KMS-11 (cell line): ENCODE data around the gene CSNK1G2.

Experiments used
- H2AFZ ChIP-seq: fragments of 200-600 bp; sonication (generic); 2 replicates; pipeline ENCODE4 v1.6.1; 2016; ENCODE audit warnings: antibody characterized with exemption, mixed run types, low read depth
- H3K27ac ChIP-seq: fragments of 200-600 bp; sonication (generic); 2 replicates; pipeline ENCODE4 v1.6.1; 2016; ENCODE audit warnings: mild to moderate bottlenecking, mixed run types
- H3K27me3 ChIP-seq: fragments of 200-600 bp; sonication (generic); 2 replicates; pipeline ENCODE4 v1.6.1; 2017; ENCODE audit warnings: mild to moderate bottlenecking, low read depth, mixed run types, moderate library complexity; ENCODE audit not compliant: insufficient read depth
- H3K36me3 ChIP-seq: fragments of 200-600 bp; sonication (generic); 2 replicates; pipeline ENCODE4 v1.6.1; 2017; ENCODE audit warnings: mild to moderate bottlenecking, mixed run types; ENCODE audit not compliant: insufficient read depth
- H3K4me1 ChIP-seq: fragments of 200-600 bp; sonication (generic); 2 replicates; pipeline ENCODE4 v1.6.1; 2016; ENCODE audit warnings: mild to moderate bottlenecking, low read depth, mixed run types; ENCODE audit not compliant: poor library complexity, severe bottlenecking
- H3K4me2 ChIP-seq: fragments of 200-600 bp; sonication (generic); 2 replicates; pipeline ENCODE4 v1.7.0; 2016; ENCODE audit warnings: mild to moderate bottlenecking, mixed run types
- H3K4me3 ChIP-seq: fragments of 200-600 bp; sonication (generic); IDR thresholded peaks from 2 replicates; pipeline ENCODE4 v1.6.1; 2017; ENCODE audit warnings: low read depth, low read length, mixed read lengths; ENCODE audit not compliant: insufficient read depth
- H3K79me2 ChIP-seq: fragments of 200-600 bp; sonication (generic); 2 replicates; pipeline ENCODE4 v1.6.1; 2016; ENCODE audit warnings: low read depth, mixed run types; ENCODE audit not compliant: insufficient read depth
- H3K9ac ChIP-seq: fragments of 200-600 bp; sonication (generic); 2 replicates; pipeline ENCODE4 v1.6.1; 2016; ENCODE audit warnings: mild to moderate bottlenecking, mixed run types
- H4K20me1 ChIP-seq: fragments of 200-600 bp; sonication (generic); 2 replicates; pipeline ENCODE4 v1.6.1; 2016; ENCODE audit warnings: mild to moderate bottlenecking, mixed run types; ENCODE audit not compliant: insufficient read depth
- TF ChIP-seq, protein P1 (sequence below): fragments of 200-600 bp; sonication (generic); conservative IDR thresholded peaks from 2 replicates; pipeline ENCODE4 v1.6.1; 2017; ENCODE audit warnings: low read depth, mild to moderate bottlenecking, antibody characterized with exemption, low read length, moderate library complexity, mixed read lengths

The CSNK1G2 gene

DNA sequence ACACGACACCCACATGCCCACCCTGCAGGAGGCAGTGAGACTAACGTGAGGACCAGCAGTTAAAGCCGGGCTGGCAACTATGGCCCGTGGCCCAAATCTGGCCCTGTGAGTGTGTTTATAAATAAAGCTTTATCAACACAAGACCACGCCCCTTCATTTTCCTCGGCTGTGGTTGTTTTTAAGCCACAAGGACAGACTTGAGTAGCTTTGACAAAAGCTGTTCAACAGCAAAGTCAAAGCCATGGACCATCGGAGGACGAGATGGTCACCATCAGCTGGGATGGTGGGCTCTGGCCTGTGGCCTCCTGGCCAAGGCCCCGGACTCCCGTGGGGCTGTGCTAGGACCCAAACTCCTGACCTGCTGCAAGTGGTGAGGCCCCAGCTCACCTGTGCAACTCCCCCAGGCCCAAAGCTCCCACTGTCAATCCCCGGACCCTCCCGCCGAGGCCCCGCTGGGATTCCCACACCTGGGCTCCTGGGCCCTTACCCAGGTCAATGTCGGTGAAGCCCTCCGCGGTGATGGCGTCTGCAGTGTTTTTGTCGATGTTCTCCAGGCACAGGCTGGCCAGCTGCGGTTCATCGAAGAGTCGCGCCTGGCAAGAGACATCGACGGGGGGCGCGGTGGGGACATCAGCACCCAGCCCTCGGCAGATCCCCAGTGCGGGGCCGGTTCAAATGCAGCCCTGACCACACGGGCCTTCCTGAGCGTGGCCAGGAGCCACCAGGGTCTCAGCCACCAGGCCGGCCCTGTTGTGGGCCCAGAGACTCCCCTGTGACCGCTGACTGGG is 49.5 kb downstream of the CSNK1G2 start:
- Histone ChIP-seq H3K36me3 (no peaks in the 10 kb centered on the region; the same call in 1 of the 2 replicates), H3K9ac (no peak overlapping the region), H3K4me1 (no peaks in the 10 kb centered on the region), H2AFZ (no peak overlapping the region), H3K4me3 (no peak overlapping the region), H3K27ac (no peak overlapping the region), H4K20me1 (no peaks in the 10 kb centered on the region), H3K27me3 (no peaks in the 10 kb centered on the region), H3K79me2 (no peaks in the 10 kb centered on the region), H3K4me2 (no peak overlapping the region)
- TF ChIP-seq, protein P1, sequence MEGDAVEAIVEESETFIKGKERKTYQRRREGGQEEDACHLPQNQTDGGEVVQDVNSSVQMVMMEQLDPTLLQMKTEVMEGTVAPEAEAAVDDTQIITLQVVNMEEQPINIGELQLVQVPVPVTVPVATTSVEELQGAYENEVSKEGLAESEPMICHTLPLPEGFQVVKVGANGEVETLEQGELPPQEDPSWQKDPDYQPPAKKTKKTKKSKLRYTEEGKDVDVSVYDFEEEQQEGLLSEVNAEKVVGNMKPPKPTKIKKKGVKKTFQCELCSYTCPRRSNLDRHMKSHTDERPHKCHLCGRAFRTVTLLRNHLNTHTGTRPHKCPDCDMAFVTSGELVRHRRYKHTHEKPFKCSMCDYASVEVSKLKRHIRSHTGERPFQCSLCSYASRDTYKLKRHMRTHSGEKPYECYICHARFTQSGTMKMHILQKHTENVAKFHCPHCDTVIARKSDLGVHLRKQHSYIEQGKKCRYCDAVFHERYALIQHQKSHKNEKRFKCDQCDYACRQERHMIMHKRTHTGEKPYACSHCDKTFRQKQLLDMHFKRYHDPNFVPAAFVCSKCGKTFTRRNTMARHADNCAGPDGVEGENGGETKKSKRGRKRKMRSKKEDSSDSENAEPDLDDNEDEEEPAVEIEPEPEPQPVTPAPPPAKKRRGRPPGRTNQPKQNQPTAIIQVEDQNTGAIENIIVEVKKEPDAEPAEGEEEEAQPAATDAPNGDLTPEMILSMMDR, result no peak

DNA sequence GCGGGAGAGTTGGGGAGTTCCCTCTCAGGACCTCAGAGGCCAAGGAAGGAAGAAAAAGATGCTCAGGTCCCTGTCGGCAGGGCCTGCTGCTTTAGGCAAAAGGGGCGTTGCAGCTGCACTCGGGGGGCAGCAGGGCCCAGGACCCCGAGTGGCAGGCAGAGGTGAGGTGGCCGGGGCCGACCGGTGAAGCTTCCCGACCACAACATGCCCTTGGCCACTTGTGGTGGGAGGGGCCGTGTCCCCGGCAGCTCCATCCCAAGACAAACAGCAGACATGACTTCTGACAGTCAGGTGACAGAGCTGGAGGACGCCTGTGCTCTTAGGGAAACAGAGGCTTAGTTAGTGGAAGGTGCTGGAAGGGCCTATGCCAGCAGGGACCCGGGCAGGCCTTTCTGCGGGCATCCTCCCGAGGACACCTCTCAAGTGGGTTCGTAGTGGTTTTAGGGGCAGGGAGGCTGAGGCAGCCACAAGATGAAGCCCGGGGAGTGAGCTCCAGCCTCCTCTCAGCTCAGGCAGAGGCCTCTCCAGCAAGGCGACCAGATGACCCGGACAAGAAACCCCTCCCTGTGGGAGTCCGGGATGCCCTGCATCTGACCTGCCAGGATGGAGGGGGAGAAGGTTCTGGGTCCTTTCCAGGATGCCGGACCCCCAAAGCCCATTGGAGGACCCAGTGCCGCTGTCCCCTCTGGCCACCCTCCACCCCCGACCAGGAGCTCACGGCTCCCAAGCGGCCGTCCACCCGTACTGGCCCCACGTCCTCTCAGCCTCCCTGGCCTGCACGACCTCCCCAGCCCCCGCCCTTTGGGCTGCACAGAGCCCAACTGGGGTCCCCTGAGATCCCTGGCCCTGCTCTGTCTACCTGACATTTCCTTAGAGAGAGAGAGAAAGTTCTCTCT is 50.3 kb downstream of the CSNK1G2 start:
- Histone ChIP-seq H3K4me2 (no peak overlapping the region), H2AFZ (no peak overlapping the region), H3K4me1 (no peaks in the 10 kb centered on the region), H3K27ac (no peak overlapping the region), H3K4me3 (no peak overlapping the region), H3K9ac (no peak overlapping the region), H3K36me3 (no peaks in the 10 kb centered on the region; the same call in 1 of the 2 replicates), H4K20me1 (no peaks in the 10 kb centered on the region), H3K27me3 (no peaks in the 10 kb centered on the region), H3K79me2 (no peaks in the 10 kb centered on the region)
- TF ChIP-seq, protein P1, result no peak

DNA sequence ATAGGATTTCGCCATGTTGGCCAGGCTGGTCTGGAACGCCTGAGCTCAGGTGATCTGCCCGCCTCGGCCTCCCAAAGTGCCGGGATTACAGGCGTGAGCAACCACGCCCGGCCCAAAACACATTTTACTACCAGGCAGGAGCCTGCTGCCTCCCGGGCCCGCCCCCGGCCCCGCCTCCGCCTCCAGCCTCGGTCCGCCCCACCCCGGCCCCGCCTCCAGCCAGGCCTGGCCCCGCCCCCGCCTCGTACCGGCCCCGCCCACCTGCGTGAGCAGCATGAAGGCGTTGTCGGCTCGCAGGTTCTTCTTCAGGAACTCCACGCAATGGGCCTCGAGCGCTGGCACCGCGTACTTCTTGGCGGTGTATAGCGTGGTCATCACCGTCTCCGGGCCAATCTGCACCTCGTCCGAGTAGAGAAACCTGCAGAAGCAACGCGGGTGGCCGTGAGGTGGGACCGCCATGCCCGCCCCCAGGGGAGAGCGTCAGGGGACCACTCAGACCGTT is 51.8 kb downstream of the CSNK1G2 start:
- Histone ChIP-seq H4K20me1 (no peaks in the 10 kb centered on the region), H3K27ac (no peak overlapping the region), H3K4me1 (no peaks in the 10 kb centered on the region), H3K9ac (no peak overlapping the region), H2AFZ (no peak overlapping the region), H3K4me2 (no peak overlapping the region), H3K36me3 (no peaks in the 10 kb centered on the region; the same call in 1 of the 2 replicates), H3K27me3 (no peaks in the 10 kb centered on the region), H3K4me3 (no peak overlapping the region), H3K79me2 (no peaks in the 10 kb centered on the region)
- TF ChIP-seq, protein P1, result no peak

DNA sequence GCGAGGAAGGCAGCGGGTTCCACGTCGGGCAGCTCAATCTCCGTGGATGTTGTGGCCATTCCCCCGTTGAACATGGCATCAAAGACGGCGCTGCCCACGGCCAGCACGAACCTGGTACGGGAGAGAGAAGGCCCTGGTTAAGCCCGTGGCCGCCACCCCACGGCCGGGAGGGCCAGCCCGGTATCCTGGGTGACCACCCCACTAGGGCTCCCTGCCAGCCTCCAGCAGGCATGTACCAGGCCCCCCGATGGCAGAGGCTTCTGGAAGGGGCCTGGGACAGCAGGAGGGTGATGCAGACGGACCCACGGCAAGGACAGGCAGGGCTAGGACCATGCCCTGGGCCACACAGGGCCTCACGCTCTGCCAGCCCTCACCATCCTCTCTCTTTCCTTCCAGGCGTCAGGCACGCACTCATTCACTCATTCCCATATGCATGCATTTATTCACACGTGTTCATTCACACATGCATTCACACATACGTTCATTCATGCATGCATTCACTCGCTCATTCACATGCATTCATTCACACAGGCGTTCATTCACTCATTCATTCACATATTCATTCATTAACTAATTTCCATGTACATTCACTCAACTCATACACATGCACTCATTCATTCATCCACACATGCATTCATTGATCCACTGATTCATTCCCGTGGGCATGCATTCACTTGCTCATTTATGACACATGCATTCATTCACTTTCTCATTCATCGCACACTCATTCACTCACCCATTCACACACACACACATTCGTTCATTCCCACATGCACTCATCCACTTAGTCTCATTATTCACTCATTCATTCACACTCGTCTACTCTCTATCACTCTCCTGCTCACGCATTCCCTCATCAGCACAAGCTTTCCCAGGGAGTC is 56.6 kb downstream of the CSNK1G2 start:
- Histone ChIP-seq H3K4me3 (no peak overlapping the region), H3K9ac (no peak overlapping the region), H3K27ac (no peak overlapping the region), H3K36me3 (no peaks in the 10 kb centered on the region), H3K4me2 (no peak overlapping the region), H3K4me1 (no peaks in the 10 kb centered on the region), H3K27me3 (no peaks in the 10 kb centered on the region), H4K20me1 (no peaks in the 10 kb centered on the region), H2AFZ (no peak overlapping the region), H3K79me2 (no peaks in the 10 kb centered on the region)
- TF ChIP-seq, protein P1, result no peak
